NCI-H187 (cell line): ENCODE results near the gene TREML1.

Experiments used
- DNase-seq, 2 experiments: peaks; one replicate each; lab custom pipeline; 2025; lab: John Stamatoyannopoulos, UW

TREML1 gene

GRCh38 chr6:41177695-41178094, 23.5 kb upstream of the TREML1 start:
- DNase-seq: no peak

- no peak for DNase-seq
Measured at GRCh38 chr6:41177287-41177686, 23.1 kb upstream of the TREML1 start.

GRCh38 chr6:41176189-41176588, 22.0 kb upstream of the TREML1 start:
- no peak for DNase-seq

- no peak for DNase-seq
Measured at GRCh38 chr6:41175084-41175483, 20.9 kb upstream of the TREML1 start.

- no peak for DNase-seq
Measured at GRCh38 chr6:41174610-41175009, 20.5 kb upstream of the TREML1 start.

GRCh38 chr6:41171908-41172307, 17.8 kb upstream of the TREML1 start:
- no peak for DNase-seq

GRCh38 chr6:41170547-41171160, 16.5 kb upstream of the TREML1 start:
- DNase-seq: no peak

- DNase-seq: no peak
Measured at GRCh38 chr6:41167173-41167963, 13.2 kb upstream of the TREML1 start.

- no peak for DNase-seq
Measured at GRCh38 chr6:41164551-41165120, 10.5 kb upstream of the TREML1 start.

GRCh38 chr6:41163419-41163717, 9.2 kb upstream of the TREML1 start:
- DNase-seq: no peak

- DNase-seq: no peak
Measured at GRCh38 chr6:41162687-41163418, 8.7 kb upstream of the TREML1 start, which contains the start of gene TREM2. TREM2 (minus strand) TSS chr6:41163116; CDS start chr6:41163082, 34 bp downstream.

GRCh38 chr6:41161851-41162552, 7.9 kb upstream of the TREML1 start:
- DNase-seq: no peak

GRCh38 chr6:41161380-41161779, 7.2 kb upstream of the TREML1 start:
- DNase-seq: no peak

- no peak for DNase-seq
Measured at GRCh38 chr6:41160933-41161332, 6.8 kb upstream of the TREML1 start.

- peak; percentile 4 to 23 for DNase-seq
Measured at GRCh38 chr6:41159415-41160082, 5.4 kb upstream of the TREML1 start.

- no peak for DNase-seq
Measured at GRCh38 chr6:41157323-41157722, 3.2 kb upstream of the TREML1 start.

- no peak for DNase-seq
Measured at GRCh38 chr6:41156771-41157170, 2.6 kb upstream of the TREML1 start.

- no peak for DNase-seq
Measured at GRCh38 chr6:41156001-41156400, 1.9 kb upstream of the TREML1 start.

GRCh38 chr6:41155132-41155805, 1.1 kb upstream of the TREML1 start:
- DNase-seq: no peak

GRCh38 chr6:41153451-41153850, 696 bp downstream of the TREML1 start:
- DNase-seq: no peak

- DNase-seq: no peak
Measured at GRCh38 chr6:41150671-41151070, 3.5 kb downstream of the TREML1 start.
